Urinary bladder (tissue), 4 donors: Measurements from ENCODE around the gene TCF7L1. TPM values are rescaled to one million over a fixed set of nuclear protein-coding genes. Genes with fewer than 3 reads are reported as not detected.

Experiments used
- DNase-seq: peaks from one replicate; pipeline ENCODE4 v3.0.0-alpha.2; 2015; ENCODE audit errors: extremely low spot score
- H3K27ac ChIP-seq: one replicate; pipeline ENCODE4 v1.5.1; 2013; ENCODE audit warnings: low read depth, mild to moderate bottlenecking, moderate library complexity
- H3K36me3 ChIP-seq: one replicate; pipeline ENCODE4 v1.6.1; 2013; ENCODE audit warnings: mild to moderate bottlenecking, moderate library complexity; ENCODE audit not compliant: insufficient read depth
- H3K4me1 ChIP-seq: one replicate; pipeline ENCODE4 v1.6.1; 2013; ENCODE audit warnings: mild to moderate bottlenecking, moderate library complexity; ENCODE audit not compliant: insufficient read depth
- H3K4me3 ChIP-seq: one replicate; pipeline ENCODE4 v1.5.1; 2013; ENCODE audit warnings: low read depth, low read length
- WGBS: extraction: QIAGEN DNeasy Blood & Tissue Kit; methylation state at CpG from one replicate; pipeline ENCODE4 v1.1.7; 2013; 5-methylcytosine and 5-hydroxymethylcytosine counted together
- polyA plus RNA-seq: library from polyadenylated mRNA; stranded (reverse); fragments of 200-250 nt; gene quantifications from one replicate; pipeline ENCODE4 v1.2.3, GENCODE V29; 2013
- total RNA-seq: library from RNA; depleted of rRNA; stranded (reverse); fragments of >200 nt; gene quantifications from one replicate; pipeline ENCODE4 v1.2.3, GENCODE V29; 2014
- donor health status: healthy with polysubstance abuse.
- donor health status: healthy.

TCF7L1 gene, protein sequence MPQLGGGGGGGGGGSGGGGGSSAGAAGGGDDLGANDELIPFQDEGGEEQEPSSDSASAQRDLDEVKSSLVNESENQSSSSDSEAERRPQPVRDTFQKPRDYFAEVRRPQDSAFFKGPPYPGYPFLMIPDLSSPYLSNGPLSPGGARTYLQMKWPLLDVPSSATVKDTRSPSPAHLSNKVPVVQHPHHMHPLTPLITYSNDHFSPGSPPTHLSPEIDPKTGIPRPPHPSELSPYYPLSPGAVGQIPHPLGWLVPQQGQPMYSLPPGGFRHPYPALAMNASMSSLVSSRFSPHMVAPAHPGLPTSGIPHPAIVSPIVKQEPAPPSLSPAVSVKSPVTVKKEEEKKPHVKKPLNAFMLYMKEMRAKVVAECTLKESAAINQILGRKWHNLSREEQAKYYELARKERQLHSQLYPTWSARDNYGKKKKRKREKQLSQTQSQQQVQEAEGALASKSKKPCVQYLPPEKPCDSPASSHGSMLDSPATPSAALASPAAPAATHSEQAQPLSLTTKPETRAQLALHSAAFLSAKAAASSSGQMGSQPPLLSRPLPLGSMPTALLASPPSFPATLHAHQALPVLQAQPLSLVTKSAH
- 9.2 TPM for total RNA-seq
- 20.9 TPM for polyA plus RNA-seq

GRCh38 chr2:85132834-85133637, at the start of gene TCF7L1:
Gene TCF7L1, plus strand, starts transcription at chr2:85133392. Its CDS starts 293 bp downstream, at chr2:85133685.
- no peaks in the 10 kb centered on the region for H3K4me1 ChIP-seq
- H3K36me3 ChIP-seq: no peaks in the 10 kb centered on the region
- DNase-seq: peak; percentile 67
- under 1% methylated on average over 91 of the region's 91 CpGs for WGBS
- peak within 1 kb of the TSS; percentile 89 for H3K4me3 ChIP-seq
- H3K27ac ChIP-seq: peak within 1 kb of the TSS; percentile 53

DNA sequence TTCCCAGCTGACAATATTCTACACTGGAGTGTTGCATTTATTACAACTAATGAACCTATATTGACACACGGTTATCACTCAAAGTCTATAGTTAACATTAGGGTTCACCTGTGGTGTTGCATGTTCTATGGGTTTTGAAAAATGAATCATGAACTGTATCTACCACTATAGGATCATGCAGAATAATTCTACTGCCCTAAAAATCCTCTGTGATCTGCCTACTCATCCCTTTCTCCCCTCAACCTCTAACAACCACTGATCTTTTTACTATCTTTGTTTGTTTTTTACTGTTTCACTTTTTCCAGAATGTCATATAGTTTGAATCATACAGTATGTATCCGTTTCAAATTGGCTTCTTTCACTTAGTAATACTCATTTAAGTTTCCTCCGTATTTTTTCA, 47.6 kb upstream of the TCF7L1 start:
- Histone ChIP-seq H3K4me3 (no peak overlapping the region), H3K4me1 (no peaks in the 10 kb centered on the region), H3K27ac (no peak overlapping the region), H3K36me3 (no peaks in the 10 kb centered on the region)
- DNase-seq: no peak
- 65% methylated on average over 3 of the region's 3 CpGs for WGBS

GRCh38 chr2:85087541-85087940, 45.7 kb upstream of the TCF7L1 start:
- no peak overlapping the region for H3K4me3 ChIP-seq
- no peaks in the 10 kb centered on the region for H3K4me1 ChIP-seq
- no peak for DNase-seq
- no peaks in the 10 kb centered on the region for H3K36me3 ChIP-seq
- WGBS: 82% methylated on average over 5 of the region's 5 CpGs
- H3K27ac ChIP-seq: no peak overlapping the region

GRCh38 chr2:85088921-85089320, 44.3 kb upstream of the TCF7L1 start:
- 88% methylated on average over 2 of the region's 2 CpGs for WGBS
- no peaks in the 10 kb centered on the region for H3K4me1 ChIP-seq

DNA sequence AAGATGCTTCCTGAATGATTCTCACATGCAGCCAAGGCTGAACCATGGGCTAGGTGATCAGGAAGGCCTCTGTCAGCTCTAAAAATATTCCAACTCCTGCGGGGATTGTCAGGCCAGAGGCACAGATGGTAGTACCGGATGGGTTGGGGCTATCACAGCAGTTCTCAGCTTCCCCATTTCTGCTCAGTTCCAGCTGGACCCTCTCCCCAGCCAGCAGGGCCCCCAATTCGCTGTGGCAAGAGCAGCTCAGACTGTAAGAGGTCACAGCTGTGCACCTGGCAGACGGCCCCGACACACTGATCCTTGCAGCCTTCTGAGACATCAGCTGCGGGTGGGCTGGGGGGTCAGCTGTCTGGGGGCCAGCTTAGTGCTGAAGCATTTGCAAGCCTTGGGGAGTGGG, 43.6 kb upstream of the TCF7L1 start:
- no peak overlapping the region for H3K27ac ChIP-seq
- no peaks in the 10 kb centered on the region for H3K36me3 ChIP-seq
- no peak overlapping the region for H3K4me3 ChIP-seq
- H3K4me1 ChIP-seq: no peaks in the 10 kb centered on the region
- DNase-seq: no peak
- 34% methylated on average over 6 of the region's 6 CpGs for WGBS

More at GRCh38 chr2:85088921-85089320, 44.3 kb upstream of the TCF7L1 start:
- H3K36me3 ChIP-seq: no peaks in the 10 kb centered on the region
- no peak for DNase-seq
- no peak overlapping the region for H3K4me3 ChIP-seq
- no peak overlapping the region for H3K27ac ChIP-seq

DNA sequence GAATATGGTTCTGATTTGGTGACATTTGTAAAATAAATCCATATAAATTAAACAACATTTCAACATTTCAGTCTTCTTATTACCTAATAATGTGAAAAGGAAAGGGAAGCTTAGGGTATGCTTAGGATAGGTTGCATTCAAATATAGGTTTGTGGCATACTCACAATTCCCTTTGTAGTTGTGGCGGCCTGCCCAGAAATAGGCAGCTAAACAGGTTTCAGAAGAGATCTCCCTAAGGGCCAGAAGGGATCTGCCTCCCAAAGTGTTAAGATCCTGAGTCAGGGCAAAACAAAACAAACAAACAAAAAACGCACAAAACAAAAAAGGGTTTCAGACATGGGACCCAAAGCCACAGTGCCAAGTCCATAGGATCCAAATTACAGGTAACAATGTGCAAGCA, 41.4 kb upstream of the TCF7L1 start:
- DNase-seq: no peak
- H3K4me3 ChIP-seq: no peak overlapping the region
- no peaks in the 10 kb centered on the region for H3K36me3 ChIP-seq
- no peaks in the 10 kb centered on the region for H3K4me1 ChIP-seq
- 85% methylated on average over 2 of the region's 2 CpGs for WGBS
- H3K27ac ChIP-seq: no peak overlapping the region

- DNase-seq: no peak
- no peaks in the 10 kb centered on the region for H3K36me3 ChIP-seq
- H3K4me1 ChIP-seq: no peaks in the 10 kb centered on the region
- 84% methylated on average over 2 of the region's 2 CpGs for WGBS
- no peak overlapping the region for H3K27ac ChIP-seq
- no peak overlapping the region for H3K4me3 ChIP-seq
Measured at GRCh38 chr2:85095094-85095493, 38.1 kb upstream of the TCF7L1 start.

DNA sequence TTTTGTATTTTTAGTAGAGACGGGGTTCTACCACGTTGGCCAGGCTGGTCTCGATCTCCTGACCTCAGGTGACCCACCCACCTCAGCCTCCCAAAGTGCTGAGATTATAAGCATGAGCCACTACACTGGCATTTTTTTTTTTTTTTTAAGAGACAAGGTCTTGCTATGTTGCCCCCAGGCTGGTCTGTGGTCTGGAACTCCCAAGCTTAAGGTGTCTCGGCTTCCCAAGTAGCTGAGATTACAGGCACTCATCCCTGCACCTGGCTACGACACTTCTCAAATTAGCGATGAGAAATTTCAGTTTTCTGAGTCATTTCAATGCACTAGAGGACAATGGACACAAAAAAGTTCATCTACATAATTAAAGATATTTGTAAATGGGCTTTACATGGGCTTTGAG, 36.6 kb upstream of the TCF7L1 start:
- Histone ChIP-seq H3K36me3 (no peaks in the 10 kb centered on the region), H3K4me3 (no peak overlapping the region), H3K27ac (no peak overlapping the region), H3K4me1 (no peaks in the 10 kb centered on the region)
- 85% methylated on average over 6 of the region's 6 CpGs for WGBS
- no peak for DNase-seq

DNA sequence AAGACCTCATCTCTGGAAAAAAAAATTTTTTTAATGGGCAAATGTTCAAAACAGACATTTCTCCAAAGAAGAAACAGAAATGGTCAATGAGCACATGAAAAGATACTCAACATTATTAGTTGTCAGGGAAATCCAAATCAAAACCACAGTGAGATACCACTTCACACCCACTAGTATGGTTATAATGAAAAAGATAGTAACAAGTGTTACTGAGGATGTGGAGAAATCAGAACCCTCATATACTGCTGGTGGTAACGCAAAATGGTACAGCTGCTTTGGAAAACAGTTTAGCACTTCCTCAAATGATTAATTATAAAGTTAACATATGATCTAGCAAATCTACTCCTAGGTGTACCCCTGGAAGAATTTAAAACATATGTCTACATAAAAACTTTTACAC, 29.0 kb upstream of the TCF7L1 start:
- H3K4me1 ChIP-seq: no peaks in the 10 kb centered on the region
- no peak for DNase-seq
- 80% methylated on average over 1 of the region's 1 CpG for WGBS
- no peaks in the 10 kb centered on the region for H3K36me3 ChIP-seq
- H3K27ac ChIP-seq: no peak overlapping the region
- no peak overlapping the region for H3K4me3 ChIP-seq

DNA sequence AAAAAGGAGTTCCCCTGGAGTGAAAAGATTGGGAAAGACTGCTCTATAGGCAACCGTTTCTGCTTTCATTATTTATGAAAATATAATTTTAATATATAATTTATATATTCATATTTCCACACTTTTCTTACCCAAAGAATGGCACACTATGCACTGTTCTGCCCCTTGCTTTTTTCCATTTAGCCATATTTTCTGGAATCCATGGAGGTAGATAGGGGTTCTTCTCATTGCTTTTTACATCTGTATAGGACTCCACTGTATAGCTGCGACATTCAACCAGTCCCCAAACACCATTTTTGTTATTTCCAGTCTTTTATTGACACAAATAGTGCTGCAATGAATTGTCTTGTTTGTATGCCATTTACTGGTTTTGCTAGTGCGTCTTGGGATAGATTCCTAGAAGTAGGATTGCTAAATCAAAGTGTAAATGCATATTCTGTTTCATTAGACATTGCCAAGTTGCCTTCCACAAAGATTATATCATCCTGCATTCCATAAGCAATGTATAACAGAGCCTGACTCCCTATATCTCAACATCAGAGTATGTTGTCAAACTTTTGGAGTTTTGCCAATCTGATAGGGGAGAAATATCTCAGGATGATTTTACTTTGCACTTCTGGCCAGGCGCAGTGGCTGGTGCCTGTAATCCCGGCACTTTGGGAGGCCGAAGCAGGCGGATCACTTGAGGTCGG, 26.6 kb upstream of the TCF7L1 start:
- WGBS: 40% methylated on average over 8 of the region's 8 CpGs

GRCh38 chr2:85110991-85111560, 22.1 kb upstream of the TCF7L1 start:
- Histone ChIP-seq H3K36me3 (no peaks in the 10 kb centered on the region), H3K27ac (no peak overlapping the region), H3K4me3 (no peak overlapping the region), H3K4me1 (no peaks in the 10 kb centered on the region)
- 92% methylated on average over 3 of the region's 3 CpGs for WGBS
- DNase-seq: no peak

More for the DNA sequence above, 26.6 kb upstream of the TCF7L1 start:
- H3K36me3 ChIP-seq: no peaks in the 10 kb centered on the region
- DNase-seq: no peak
- no peak overlapping the region for H3K4me3 ChIP-seq
- no peak overlapping the region for H3K27ac ChIP-seq
- H3K4me1 ChIP-seq: no peaks in the 10 kb centered on the region

- H3K36me3 ChIP-seq: no peaks in the 10 kb centered on the region
- WGBS: 89% methylated on average over 3 of the region's 3 CpGs
- H3K27ac ChIP-seq: no peak overlapping the region
- H3K4me1 ChIP-seq: no peaks in the 10 kb centered on the region
- no peak for DNase-seq
- H3K4me3 ChIP-seq: no peak overlapping the region
Measured at GRCh38 chr2:85111819-85112281, 21.3 kb upstream of the TCF7L1 start.
